A673 (cell line): ENCODE data around the gene DAB2IP. TPM values are rescaled to one million over a fixed set of nuclear protein-coding genes. Genes with fewer than 3 reads are reported as not detected.

Source experiments
- BruUV-seq: library from RNA; stranded (reverse); fragments of 400-500 nt; replicated peaks from 2 replicates; lab custom pipeline; 2021; lab: Mats Ljungman, UMichigan
- CTCF ChIA-PET: fragments of 300-600 bp; sonication (Branson Sonifier 250); formaldehyde crosslinking; loops from one replicate; lab custom pipeline; 2022; ENCODE audit warnings: antibody characterized with exemption; lab: Charles Lee
- POLR2A ChIA-PET: fragments of 300-600 bp; sonication (Branson Sonifier 250); formaldehyde crosslinking; loops from one replicate; lab custom pipeline; 2022; ENCODE audit warnings: antibody characterized with exemption; ENCODE audit not compliant: low non-redundant PET; lab: Charles Lee
- DNase-seq: peaks from one replicate; pipeline ENCODE4 v3.0.0-alpha.2; 2015; ENCODE audit warnings: low spot score
- H3K27ac ChIP-seq: fragments of 200-600 bp; sonication (generic); 2 replicates; pipeline ENCODE4 v1.5.1; 2016; ENCODE audit warnings: mixed run types, low read depth, mild to moderate bottlenecking, mixed read lengths, antibody characterized with exemption, low read length; ENCODE audit not compliant: poor library complexity, severe bottlenecking
- H3K27me3 ChIP-seq: fragments of 200-600 bp; sonication (generic); replicated peaks from 2 replicates; pipeline ENCODE4 v1.6.1; 2017; ENCODE audit warnings: mixed run types, low read depth, mild to moderate bottlenecking, mixed read lengths, antibody characterized with exemption, low read length; ENCODE audit not compliant: insufficient read depth, poor library complexity
- H3K36me3 ChIP-seq: fragments of 200-600 bp; sonication (generic); 2 replicates; pipeline ENCODE4 v1.6.1; 2016; ENCODE audit warnings: mixed run types, mild to moderate bottlenecking, mixed read lengths, antibody characterized with exemption, low read length; ENCODE audit not compliant: insufficient read depth, poor library complexity, severe bottlenecking
- H3K4me1 ChIP-seq: fragments of 200-600 bp; sonication (generic); 2 replicates; pipeline ENCODE4 v1.6.1; 2017; ENCODE audit warnings: mixed run types, mild to moderate bottlenecking, mixed read lengths, antibody characterized with exemption, low read length; ENCODE audit not compliant: insufficient read depth, poor library complexity, severe bottlenecking
- H3K4me3 ChIP-seq: fragments of 200-600 bp; sonication (generic); 2 replicates; pipeline ENCODE4 v1.5.1; 2016; ENCODE audit warnings: low read depth, mixed run types, mild to moderate bottlenecking, mixed read lengths, low read length; ENCODE audit not compliant: poor library complexity, severe bottlenecking
- H3K9me3 ChIP-seq: fragments of 200-600 bp; sonication (generic); 2 replicates; pipeline ENCODE4 v1.6.1; 2016; ENCODE audit warnings: mixed run types, low read depth, mild to moderate bottlenecking, mixed read lengths, antibody characterized with exemption, low read length; ENCODE audit not compliant: poor library complexity, severe bottlenecking
- EZH2 ChIP-seq: fragments of 200-600 bp; sonication (generic); IDR thresholded peaks from 2 replicates; pipeline ENCODE4 v1.6.1; 2017; ENCODE audit warnings: borderline replicate concordance, low read depth, mild to moderate bottlenecking, mixed read lengths, antibody characterized with exemption, low read length; ENCODE audit not compliant: poor library complexity, severe bottlenecking
- intact Hi-C: fragments of 100-400 bp; cut with micrococcal nuclease; formaldehyde crosslinking; loops from one replicate; pipeline ENCODE4 v1.10.0; 2022; ENCODE audit not compliant: unreplicated experiment
- total RNA-seq: library from RNA; stranded (reverse); gene quantifications from 2 replicates; pipeline ENCODE4 v1.2.3, GENCODE V29; 2021
- TF ChIP-seq, protein P1 (sequence below): fragments of 300-800, 200-600 bp; sonication (generic); conservative IDR thresholded peaks from 2 replicates; pipeline ENCODE4 v1.5.1; 2017; ENCODE audit warnings: low read depth, mild to moderate bottlenecking, antibody characterized with exemption, low read length, moderate library complexity, mixed read lengths

Gene DAB2IP
- total RNA-seq, 1 experiment from 2014 or later: 34.5 TPM

DNA sequence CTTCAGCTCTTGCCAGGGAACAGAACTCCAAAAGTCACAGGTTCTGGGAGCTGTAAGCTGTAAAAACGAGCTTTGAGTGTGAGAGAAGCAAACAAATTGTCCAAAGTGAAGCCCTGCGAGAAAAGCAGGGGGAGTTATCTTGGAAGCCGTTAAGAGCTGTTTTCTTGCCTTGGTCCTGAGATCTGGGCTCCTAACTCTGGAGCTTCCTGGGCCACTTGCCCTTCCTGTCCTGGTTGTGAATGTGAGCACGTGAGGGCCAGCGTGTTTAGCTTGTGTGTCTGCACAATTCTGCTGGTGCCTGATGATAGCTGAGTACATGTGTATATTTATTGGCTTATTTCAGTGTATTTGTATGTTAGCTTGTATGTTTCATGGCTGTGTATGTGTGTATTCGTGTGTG, 40.5 kb downstream of the DAB2IP start:
- Histone ChIP-seq H3K36me3 (no peaks in the 10 kb centered on the region), H3K27me3 (no peaks in the 10 kb centered on the region), H3K27ac (no peak overlapping the region), H3K4me1 (peaks cover 7% of the 10 kb centered on the region), H3K4me3 (no peak overlapping the region), H3K9me3 (no peaks in the 10 kb centered on the region)
- TF ChIP-seq, protein P1, sequence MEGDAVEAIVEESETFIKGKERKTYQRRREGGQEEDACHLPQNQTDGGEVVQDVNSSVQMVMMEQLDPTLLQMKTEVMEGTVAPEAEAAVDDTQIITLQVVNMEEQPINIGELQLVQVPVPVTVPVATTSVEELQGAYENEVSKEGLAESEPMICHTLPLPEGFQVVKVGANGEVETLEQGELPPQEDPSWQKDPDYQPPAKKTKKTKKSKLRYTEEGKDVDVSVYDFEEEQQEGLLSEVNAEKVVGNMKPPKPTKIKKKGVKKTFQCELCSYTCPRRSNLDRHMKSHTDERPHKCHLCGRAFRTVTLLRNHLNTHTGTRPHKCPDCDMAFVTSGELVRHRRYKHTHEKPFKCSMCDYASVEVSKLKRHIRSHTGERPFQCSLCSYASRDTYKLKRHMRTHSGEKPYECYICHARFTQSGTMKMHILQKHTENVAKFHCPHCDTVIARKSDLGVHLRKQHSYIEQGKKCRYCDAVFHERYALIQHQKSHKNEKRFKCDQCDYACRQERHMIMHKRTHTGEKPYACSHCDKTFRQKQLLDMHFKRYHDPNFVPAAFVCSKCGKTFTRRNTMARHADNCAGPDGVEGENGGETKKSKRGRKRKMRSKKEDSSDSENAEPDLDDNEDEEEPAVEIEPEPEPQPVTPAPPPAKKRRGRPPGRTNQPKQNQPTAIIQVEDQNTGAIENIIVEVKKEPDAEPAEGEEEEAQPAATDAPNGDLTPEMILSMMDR: no peak
- no peak for TF ChIP-seq EZH2
- CTCF ChIA-PET: interaction anchor here (0.5 to 0.7 kb wide), 2 partner anchors 11 to 66 kb away, joined by 4 to 8 read pairs; no protein-coding TSS in a partner anchor
- POLR2A ChIA-PET: no interaction called here
- intact Hi-C loops: no loop called here
- BruUV-seq: no TSS peak
- no peak for DNase-seq

DNA sequence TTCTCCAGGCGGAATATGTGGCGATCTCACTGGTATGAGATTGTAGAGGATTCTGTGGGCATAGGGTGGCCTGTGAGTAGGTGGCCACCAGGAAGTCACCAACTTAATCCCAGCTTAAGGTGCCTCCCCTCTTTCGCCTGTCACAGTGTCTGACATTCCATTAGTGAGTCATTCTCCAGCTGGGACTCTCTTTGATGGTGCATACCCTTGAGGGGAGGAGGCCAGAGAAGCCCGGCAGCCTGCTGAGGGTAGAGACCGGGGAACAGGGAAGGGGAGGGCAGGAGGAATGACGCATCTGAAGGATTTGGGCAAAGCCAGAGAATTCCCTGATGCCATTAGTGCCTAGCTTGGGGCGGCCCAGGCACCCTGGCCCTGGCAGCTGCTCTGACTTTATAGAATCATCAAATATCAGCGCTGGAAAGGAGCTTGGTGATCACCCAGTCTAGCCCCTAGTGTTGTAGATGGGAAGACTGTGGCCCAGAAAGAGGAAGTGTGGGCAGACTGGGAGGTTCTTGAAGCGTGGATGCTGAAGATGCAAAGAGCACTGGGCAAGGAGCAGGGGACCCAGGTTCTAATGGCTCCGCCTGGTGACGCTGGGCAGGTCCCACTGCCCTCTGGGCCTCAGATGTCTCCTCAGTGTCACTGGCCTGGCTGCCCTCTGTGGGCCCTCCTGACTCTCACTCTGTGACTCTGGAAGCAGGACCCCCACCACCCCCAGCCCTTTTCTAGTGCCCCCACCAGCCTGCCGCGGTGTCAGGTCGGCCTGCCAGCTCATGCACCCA, 41.4 kb downstream of the DAB2IP start:
- BruUV-seq: no TSS peak

DNA sequence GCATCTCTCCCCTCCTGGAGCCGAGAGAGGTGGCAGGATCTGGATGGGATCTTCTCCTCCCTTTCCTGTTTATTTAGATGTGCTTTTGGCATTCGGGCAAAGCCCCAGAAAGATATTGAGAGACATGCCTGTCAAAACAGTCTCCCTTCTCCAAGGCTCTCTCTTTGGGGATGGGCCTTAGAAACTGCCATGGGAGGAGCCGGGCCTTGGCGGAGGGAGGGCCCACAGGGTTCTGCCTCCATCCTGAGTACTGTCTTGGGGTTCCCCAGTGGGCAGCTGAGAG, 41.9 kb downstream of the DAB2IP start:
- no peak overlapping the region for H3K4me3 ChIP-seq
- no peaks in the 10 kb centered on the region for H3K27me3 ChIP-seq
- no peak overlapping the region for H3K27ac ChIP-seq
- no peak for DNase-seq
- peaks cover 7% of the 10 kb centered on the region for H3K4me1 ChIP-seq
- POLR2A ChIA-PET: no interaction called here
- CTCF ChIA-PET: no interaction called here
- no TSS peak for BruUV-seq
- no peak for TF ChIP-seq EZH2
- TF ChIP-seq, protein P1: no peak
- H3K36me3 ChIP-seq: no peaks in the 10 kb centered on the region
- intact Hi-C loops: no loop called here
- no peaks in the 10 kb centered on the region for H3K9me3 ChIP-seq

More for the DNA sequence above, 41.4 kb downstream of the DAB2IP start:
- no peaks in the 10 kb centered on the region for H3K27me3 ChIP-seq
- H3K27ac ChIP-seq: no peak overlapping the region
- H3K9me3 ChIP-seq: no peaks in the 10 kb centered on the region
- H3K4me3 ChIP-seq: no peak overlapping the region
- ChIA-PET CTCF (interaction anchor here (0.5 kb wide), 2 partner anchors 12 to 53 kb away, joined by 4 to 8 read pairs; no protein-coding TSS in a partner anchor), POLR2A (no interaction called here)
- intact Hi-C loops: no loop called here
- H3K36me3 ChIP-seq: no peaks in the 10 kb centered on the region
- no peak for TF ChIP-seq EZH2
- TF ChIP-seq, protein P1: no peak
- H3K4me1 ChIP-seq: peaks cover 7% of the 10 kb centered on the region
- DNase-seq: peak; percentile 81
